ENCODE data around the gene TEX44.
A peak's percentile ranks its signal among the peaks of the same experiment; 100 is the strongest.

TEX44 gene

DNA sequence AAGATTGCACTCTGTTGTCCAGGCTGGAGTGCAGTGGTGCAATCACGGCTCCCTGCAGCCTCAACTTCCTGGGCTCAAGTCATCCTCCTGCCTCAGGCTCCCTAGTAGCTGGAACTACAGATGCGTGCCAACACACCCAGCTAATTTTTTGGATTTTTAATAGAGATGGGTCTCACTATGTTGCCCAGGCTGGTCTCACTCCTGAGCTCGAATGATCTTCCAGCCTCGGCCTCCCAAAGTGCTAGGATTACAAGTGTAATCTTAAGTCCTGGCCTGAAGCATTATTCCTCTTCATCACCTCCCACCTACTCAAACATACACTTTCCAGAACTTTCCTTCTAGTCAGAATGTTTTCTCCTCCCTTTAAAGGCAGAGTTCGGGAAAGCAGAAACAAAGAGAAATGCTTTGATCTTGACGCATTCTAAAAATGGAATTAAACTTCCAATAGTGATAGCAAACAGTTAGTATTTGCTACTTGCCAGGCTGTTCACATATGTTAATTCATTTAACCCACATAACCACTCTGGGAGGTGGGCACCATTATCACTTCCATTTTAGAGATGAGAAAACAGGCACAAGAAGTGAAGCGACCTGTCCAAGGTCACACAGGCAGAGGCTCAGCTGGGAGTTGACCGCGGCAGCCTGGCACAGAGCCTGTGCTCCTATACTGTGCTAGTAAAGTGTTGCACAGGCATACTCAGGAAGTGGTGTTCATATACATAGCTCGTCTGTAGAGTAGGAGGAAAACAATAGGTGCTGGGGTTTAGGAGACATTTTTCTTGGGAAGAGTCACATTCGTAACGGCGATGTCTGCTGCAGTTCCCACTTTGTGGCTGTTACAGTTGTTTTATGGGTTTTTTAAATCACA lies 24.6 kb downstream of the TEX44 start:
- intact Hi-C loops (cut with DNase I): loop anchor here (10.0 kb wide), 1 partner anchor 168 kb away; the partner anchor contains the start of genes COPS7B and PDE6D
- no peak for DNase-seq

DNA sequence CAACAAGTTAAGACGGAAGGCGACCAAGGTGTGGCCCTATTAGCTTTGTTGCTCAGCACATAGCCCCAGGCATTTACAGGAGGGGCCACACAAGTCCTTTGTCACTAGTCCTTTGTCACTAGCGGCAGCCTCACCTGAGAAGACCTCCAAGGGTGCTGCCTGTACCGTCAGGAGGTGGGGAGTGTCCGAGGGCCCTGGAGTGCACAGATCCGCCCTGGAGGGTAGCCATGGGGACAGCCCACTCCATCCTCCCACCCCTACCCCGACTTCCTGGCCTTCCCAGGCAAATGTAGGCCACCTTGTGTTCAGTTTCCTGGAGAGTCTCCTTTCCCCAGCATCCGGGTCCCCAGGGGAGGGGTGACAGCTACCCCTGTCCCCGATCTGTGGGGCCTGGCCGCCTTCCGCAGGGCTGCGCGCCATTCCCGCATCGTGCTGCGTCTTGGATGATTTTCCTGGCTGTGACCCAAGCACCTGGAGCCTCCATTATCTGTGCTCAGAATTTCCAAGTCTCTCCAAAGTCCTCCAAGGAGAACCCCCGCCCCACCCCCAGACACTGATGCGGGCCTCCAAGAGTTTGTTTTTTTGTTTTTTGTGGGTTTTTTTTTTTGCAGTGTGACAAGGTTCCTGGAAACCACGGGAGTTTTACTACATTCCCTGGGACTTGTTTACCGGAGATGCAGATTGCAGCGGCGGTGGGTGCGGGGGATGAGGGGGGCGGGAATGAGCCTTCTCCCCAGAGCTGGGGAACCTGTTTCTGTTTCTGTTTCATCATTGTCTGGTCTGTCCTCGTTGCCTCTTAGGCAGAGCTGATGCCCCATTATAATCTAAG lies 28.6 kb downstream of the TEX44 start:
- intact Hi-C loops (cut with DNase I): no loop called here
- peak in 27 of 42 donors; percentile 20 to 73 (median 47) for DNase-seq

GRCh38 chr2:231622963-231623362 lies 30.3 kb downstream of the TEX44 start:
- intact Hi-C loops (cut with DNase I): no loop called here
- DNase-seq: no peak

- intact Hi-C loops (cut with DNase I): no loop called here
These were observed 33.8 kb downstream of the TEX44 start for GRCh38 chr2:231626449-231626848.

DNA sequence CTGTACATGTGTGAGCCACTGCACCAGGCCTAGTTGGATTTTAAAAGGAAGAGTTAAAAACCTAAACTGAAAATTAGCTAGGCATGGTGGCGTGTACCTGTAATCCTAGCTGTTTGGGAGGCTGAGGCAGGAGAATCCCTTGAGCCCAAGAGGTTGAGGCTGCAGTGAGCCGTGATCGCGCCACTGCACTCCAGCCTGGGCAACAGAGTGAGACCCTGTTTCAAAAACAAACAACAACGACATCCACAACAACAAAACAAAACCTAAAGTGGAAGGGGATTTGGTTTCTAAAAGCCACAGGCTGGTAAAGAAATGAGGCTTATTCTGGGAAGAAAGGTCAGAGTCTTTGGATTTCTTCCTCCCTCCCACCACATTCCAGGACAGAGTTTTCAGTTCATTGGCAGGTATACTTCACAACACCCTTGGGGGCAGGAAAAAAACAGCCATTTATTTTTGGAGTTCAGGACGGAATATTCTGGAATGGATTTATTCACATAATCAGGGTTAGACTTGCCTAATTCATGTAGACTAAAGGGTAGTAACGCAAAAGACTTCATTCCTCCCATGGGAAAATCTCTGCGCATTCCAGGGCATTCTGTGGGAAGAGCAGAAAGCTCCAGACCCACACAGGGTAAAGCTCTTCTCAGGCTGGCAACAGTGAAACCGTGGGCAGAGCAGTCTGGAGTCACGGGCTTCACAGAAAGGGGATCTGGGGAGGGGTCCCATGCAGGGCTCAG lies 34.9 kb downstream of the TEX44 start:
- intact Hi-C loops (cut with DNase I): no loop called here
- no peak for DNase-seq

More at GRCh38 chr2:231626449-231626848, 33.8 kb downstream of the TEX44 start:
- DNase-seq: no peak

- DNase-seq: no peak
- intact Hi-C loops (cut with DNase I): no loop called here
These were observed 40.0 kb downstream of the TEX44 start for GRCh38 chr2:231632559-231633142.

GRCh38 chr2:231633241-231633976 lies 40.7 kb downstream of the TEX44 start:
- intact Hi-C loops (cut with DNase I): no loop called here
- no peak for DNase-seq

DNA sequence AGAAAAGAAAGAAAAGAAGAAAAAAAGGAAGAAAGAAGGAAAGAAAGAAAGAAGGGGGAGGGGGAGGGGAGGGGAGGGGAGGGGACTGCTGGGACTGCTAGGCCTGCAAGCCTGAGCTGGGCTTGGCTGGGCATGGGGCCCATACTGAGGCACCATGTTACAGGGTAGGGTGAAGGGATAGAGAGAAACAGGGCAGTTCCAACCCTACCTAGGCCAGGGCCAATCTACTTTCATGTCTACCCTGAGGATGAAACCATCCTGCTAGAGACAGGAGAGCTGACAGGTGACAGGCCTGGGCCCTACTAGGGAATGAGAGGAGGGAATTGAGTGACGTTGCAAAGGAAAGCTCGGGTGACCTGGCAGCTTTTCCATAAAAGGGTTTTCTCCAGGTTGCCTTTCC lies 41.7 kb downstream of the TEX44 start:
- DNase-seq: no peak
- intact Hi-C loops (cut with DNase I): no loop called here

DNA sequence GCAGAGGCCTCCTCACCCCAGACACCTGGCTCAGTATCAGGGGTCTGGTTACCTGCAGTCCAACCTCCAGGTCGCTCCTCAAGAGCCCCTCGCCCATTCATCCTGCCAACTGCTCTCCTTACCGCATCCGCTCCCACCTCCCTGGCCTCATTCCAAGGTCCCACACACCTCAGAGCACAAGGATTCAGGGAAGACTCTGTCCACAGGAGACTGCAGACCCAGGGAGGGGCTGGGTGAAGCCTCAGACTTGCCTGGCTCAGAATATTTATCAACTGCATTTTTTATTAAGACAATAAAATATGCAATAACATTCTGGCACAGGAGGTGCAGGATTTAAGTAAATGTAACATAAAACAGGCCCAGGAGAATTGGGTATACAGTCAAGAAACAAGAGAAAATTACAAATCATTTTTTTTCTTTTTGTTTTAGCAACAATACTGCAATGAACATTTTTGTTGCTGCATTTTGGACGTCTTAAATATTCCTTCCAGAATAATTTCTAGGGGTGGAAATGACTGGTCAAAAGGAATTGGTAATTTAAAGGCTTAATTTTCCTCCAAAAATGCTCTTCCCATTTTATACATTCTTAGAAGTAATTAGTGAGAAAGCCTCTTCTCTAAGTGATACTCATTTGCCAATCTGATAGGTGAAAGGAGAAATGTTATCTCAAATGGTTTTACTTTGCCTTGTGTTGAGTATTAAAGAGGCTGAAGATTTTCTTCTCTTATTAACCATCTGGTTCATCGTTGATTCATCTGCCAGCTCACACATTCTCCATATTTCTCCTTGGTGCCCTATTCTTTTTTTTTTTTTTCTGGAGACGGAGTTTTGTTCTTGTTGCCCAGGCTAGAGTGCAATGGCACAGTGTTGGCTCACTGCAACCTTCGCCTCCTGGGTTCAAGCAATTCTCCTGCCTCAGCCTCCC lies 42.5 kb downstream of the TEX44 start:
- no peak for DNase-seq
- intact Hi-C loops (cut with DNase I): no loop called here

GRCh38 chr2:231640241-231640640 lies 47.6 kb downstream of the TEX44 start:
- no peak for DNase-seq
- intact Hi-C loops (cut with DNase I): no loop called here

DNA sequence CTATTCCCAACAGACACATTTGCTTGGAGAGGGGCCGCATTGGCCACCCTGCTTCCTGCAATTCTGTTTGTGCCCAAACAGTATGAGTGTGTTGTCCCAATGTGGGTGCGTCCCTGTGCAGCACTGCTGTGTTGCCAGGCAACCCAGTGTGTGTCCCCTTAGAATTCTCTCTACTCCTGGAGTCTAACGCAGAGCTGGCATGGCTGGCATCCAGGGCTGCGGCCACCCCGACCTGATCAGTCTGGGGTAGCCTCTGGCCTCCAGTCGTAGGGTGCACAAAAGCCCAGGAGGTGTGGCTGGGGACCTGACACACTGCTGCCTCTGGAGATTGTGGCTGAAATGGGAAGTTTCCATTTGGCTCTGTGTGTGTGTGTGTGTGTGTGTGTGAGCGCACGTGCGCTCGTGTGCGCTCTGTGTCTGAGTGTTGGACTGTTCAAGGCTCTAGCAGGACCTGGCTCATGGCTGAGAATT lies 48.0 kb downstream of the TEX44 start:
- DNase-seq: peak in 14 of 42 donors; percentile 13 to 55 (median 36)
- intact Hi-C loops (cut with DNase I): no loop called here

GRCh38 chr2:231642631-231643494 lies 50.2 kb downstream of the TEX44 start:
- intact Hi-C loops (cut with DNase I): no loop called here
- peak in 1 of 42 donors; percentile 18 for DNase-seq

GRCh38 chr2:231643495-231643888 lies 50.8 kb downstream of the TEX44 start:
- intact Hi-C loops (cut with DNase I): no loop called here

More at GRCh38 chr2:231643495-231643888, 50.8 kb downstream of the TEX44 start:
- DNase-seq: no peak

Data from head of caudate nucleus (tissue), 42 donors.